Spleen (tissue), 11 donors: ENCODE results near the gene SCUBE1. TPM values are rescaled to one million over a fixed set of nuclear protein-coding genes. Genes with fewer than 3 reads are reported as not detected.
A peak's percentile ranks its signal among the peaks of the same experiment; 100 is the strongest.

ENCODE experiments used
- DNase-seq: peaks from one replicate; pipeline ENCODE4 v3.0.0-alpha.2; 2020
- H3K27ac ChIP-seq, 8 donors: fragments of 200-600 bp; sonication (generic) in 7 of 8; 1 replicate in 4 of 8; 2 replicates in 4 of 8; pipeline versions ENCODE4 v1.5.0 to v1.8.0; 2016 to 2021; ENCODE audit warnings: inconsistent platforms in 4 of 8, mild to moderate bottlenecking in 4 of 8, moderate library complexity in 1 of 8
- H3K27me3 ChIP-seq, 7 donors: fragments of 200-600 bp; sonication (generic) in 6 of 7; replicated peaks in 1 of 7; 1 replicate in 4 of 7; 2 replicates in 3 of 7; pipeline versions ENCODE4 v1.5.0 to v1.8.0; 2016 to 2021; ENCODE audit warnings: inconsistent platforms in 3 of 7, mild to moderate bottlenecking in 1 of 7
- H3K36me3 ChIP-seq, 6 donors: fragments of 200-600 bp; sonication (generic) in 5 of 6; 1 replicate in 4 of 6; 2 replicates in 2 of 6; pipeline versions ENCODE4 v1.5.0 to v1.8.0; 2016 to 2021; ENCODE audit warnings: inconsistent platforms in 2 of 6
- H3K4me1 ChIP-seq, 6 donors: fragments of 200-600 bp; sonication (generic) in 5 of 6; 1 replicate in 3 of 6; 2 replicates in 3 of 6; pipeline versions ENCODE4 v1.5.0 to v1.8.0; 2016 to 2021; ENCODE audit warnings: inconsistent platforms in 3 of 6
- H3K4me3 ChIP-seq, 8 donors: fragments of 200-600 bp; sonication (generic) in 7 of 8; 1 replicate in 4 of 8; 2 replicates in 4 of 8; pipeline versions ENCODE4 v1.5.0 to v1.8.0; 2016 to 2021; ENCODE audit warnings: inconsistent platforms in 4 of 8, mild to moderate bottlenecking in 4 of 8, moderate library complexity in 2 of 8
- H3K9me3 ChIP-seq, 8 donors: fragments of 200-600 bp; sonication (generic) in 7 of 8; 1 replicate in 4 of 8; 2 replicates in 4 of 8; pipeline versions ENCODE4 v1.5.0 to v1.8.0; 2016 to 2021; ENCODE audit warnings: inconsistent platforms in 4 of 8
- CTCF ChIP-seq, 11 experiments: fragments of 200-600 bp in 7 of 11; fragments of 450-650 bp in 4 of 11; sonication (generic) in 4 of 11; IDR thresholded peaks in 8 of 11; conservative IDR thresholded peaks in 3 of 11; 1 replicate in 7 of 11; 2 replicates in 4 of 11; pipeline versions ENCODE4 v1.4.0 to v1.8.0; 2016 to 2021; ENCODE audit warnings: antibody characterized with exemption in 11 of 11, inconsistent platforms in 4 of 11, mild to moderate bottlenecking in 1 of 11
- POLR2A ChIP-seq, 3 donors: fragments of 450-650 bp; IDR thresholded peaks; one replicate each; pipeline ENCODE4 v1.5.1; 2017; ENCODE audit warnings: antibody characterized with exemption in 3 of 3, mild to moderate bottlenecking in 1 of 3
- POLR2AphosphoS5 ChIP-seq, 3 donors: sonication (generic); formaldehyde crosslinking; IDR thresholded peaks; one replicate each; pipeline ENCODE4 v1.5.1; 2017; ENCODE audit warnings: antibody characterized with exemption in 3 of 3
- WGBS, 5 donors: extraction: QIAGEN DNeasy Blood & Tissue Kit in 3 of 5; methylation state at CpG; one replicate each; pipeline versions ENCODE4 v1.1.5 to v1.1.7; 2013 to 2018; 5-methylcytosine and 5-hydroxymethylcytosine counted together
- intact Hi-C: fragments of 100-400 bp; cut with DNase I; formaldehyde crosslinking; loops from one replicate; pipeline ENCODE4 v1.15.0; 2023; ENCODE audit warnings: low total_unique reads
- polyA plus RNA-seq, 3 donors: library from polyadenylated mRNA; stranded (reverse); fragments of 200-250 nt; gene quantifications; one replicate each; pipeline ENCODE4 v1.2.1, GENCODE V29; 2013
- total RNA-seq, 7 donors: library from RNA; depleted of rRNA in 3 of 7; stranded (reverse); fragments of >200 nt in 3 of 7; fragmentation: NEBNext Ultra II Directional in 4 of 7; extraction: Animal tissue kit (Norgen Biotek cat#: 25700) in 4 of 7; gene quantifications; one replicate each; pipeline versions ENCODE4 v1.1.0 to v1.2.1, GENCODE V29; 2016 to 2021
- donor health status: healthy with polysubstance abuse.
- donor health status: DM: no; HTN: no; CAD: no; lungs with moderate emphysema.
- donor health status: DM: no; HTN: no; CAD: no.
- donor health status: Bipolar disorder and iron deficiency.
- donor health status: healthy.
- donor health status: DM: no; HTN: no; CAD: no.
- donor health status: DM: yes; HTN: yes; CAD: no.

SCUBE1 gene
- total and polyA plus RNA-seq, 10 donors = 0.46 to 43.5 (median 15.9) TPM

GRCh38 chr22:43183496-43184277, 159.5 kb downstream of the SCUBE1 start:
- Histone ChIP-seq H3K4me3 (no peak overlapping the region), H3K9me3 (no peaks in the 10 kb centered on the region), H3K36me3 (peaks cover 0 to 41% (median 19%) of the 10 kb centered on the region in 6 donors), H3K27ac (peak overlapping the region in 4 of 8 donors; percentile 28 to 55 (median 30)), H3K27me3 (no peaks in the 10 kb centered on the region), H3K4me1 (peaks cover 11 to 49% (median 39%) of the 10 kb centered on the region in 6 donors)
- intact Hi-C loops = no loop called here
- no peak for DNase-seq
- WGBS, 5 donors = 61 to 71% (median 67%) methylated on average over 12 of the region's 12 CpGs
- no peak for TF ChIP-seq POLR2A (IDR thresholded peaks at IDR 0.05)
- peak in 2 of 3 donors; percentile 39 to 43 for TF ChIP-seq POLR2AphosphoS5 (IDR thresholded peaks at IDR 0.05)

DNA sequence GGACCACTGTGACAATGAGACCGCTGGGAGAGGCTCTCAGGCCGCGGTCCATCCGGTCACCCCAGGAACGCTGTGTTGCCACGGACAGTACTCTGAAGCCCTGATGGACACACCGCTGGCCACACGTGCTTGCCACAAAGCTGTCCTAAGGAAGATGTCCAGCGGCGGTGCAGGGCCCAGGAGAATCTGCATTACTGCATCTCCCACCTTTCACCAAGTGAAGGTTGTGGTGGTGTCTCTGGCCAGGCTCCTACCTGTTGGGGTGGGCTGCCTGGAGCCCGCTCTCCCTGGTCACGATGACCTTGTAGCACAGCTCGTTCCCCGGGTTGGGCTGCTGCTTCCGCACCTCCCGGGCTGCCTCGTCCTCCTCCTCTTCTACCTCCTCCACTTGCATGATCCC, 160.4 kb downstream of the SCUBE1 start:
- Histone ChIP-seq H3K9me3 (no peaks in the 10 kb centered on the region), H3K4me1 (peaks cover 9 to 43% (median 33%) of the 10 kb centered on the region in 6 donors), H3K27me3 (no peaks in the 10 kb centered on the region), H3K27ac (peak overlapping the region in 2 of 8 donors; percentile 28 to 31), H3K4me3 (no peak overlapping the region), H3K36me3 (peaks cover 0 to 49% (median 21%) of the 10 kb centered on the region in 6 donors)
- DNase-seq = no peak
- intact Hi-C loops = no loop called here
- WGBS, 5 donors = 92 to 97% (median 93%) methylated on average over 14 to 17 of the region's 17 CpGs
- TF ChIP-seq POLR2AphosphoS5 (IDR thresholded peaks at IDR 0.05) (no peak), POLR2A (IDR thresholded peaks at IDR 0.05) (no peak), CTCF (IDR thresholded peaks at IDR 0.05 in 8 of 11, conservative IDR thresholded peaks at IDR 0.05 in 3 of 11) (no peak)

DNA sequence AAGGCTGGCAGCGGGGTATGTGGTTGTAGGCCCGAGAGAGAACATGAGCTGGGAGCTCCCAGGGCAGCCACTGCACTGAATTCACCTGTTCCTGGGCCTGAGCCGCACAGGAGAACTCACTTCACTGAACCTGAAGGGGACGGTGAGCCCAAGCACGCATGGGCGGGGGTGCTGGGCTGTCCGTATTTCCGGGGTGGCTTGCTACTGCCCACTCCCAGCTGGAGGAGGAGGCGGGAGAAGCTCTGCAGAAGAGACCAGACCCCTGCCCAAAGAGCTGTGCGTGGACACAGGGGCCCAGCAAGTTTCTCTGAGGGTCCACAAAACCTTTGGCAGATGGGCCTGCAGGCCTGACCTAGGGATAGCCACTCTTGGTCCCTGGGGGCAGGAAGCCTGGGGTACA, 161.1 kb downstream of the SCUBE1 start:
- Histone ChIP-seq H3K9me3 (no peaks in the 10 kb centered on the region), H3K4me1 (peaks cover 9 to 41% (median 32%) of the 10 kb centered on the region in 6 donors), H3K27ac (no peak overlapping the region), H3K4me3 (no peak overlapping the region), H3K36me3 (peaks cover 0 to 55% (median 23%) of the 10 kb centered on the region in 6 donors), H3K27me3 (no peaks in the 10 kb centered on the region)
- TF ChIP-seq POLR2A (IDR thresholded peaks at IDR 0.05) (no peak), POLR2AphosphoS5 (IDR thresholded peaks at IDR 0.05) (no peak), CTCF (IDR thresholded peaks at IDR 0.05 in 8 of 11, conservative IDR thresholded peaks at IDR 0.05 in 3 of 11) (no peak)
- intact Hi-C loops = no loop called here
- DNase-seq = no peak
- 94 to 99% (median 96%) methylated on average over 8 to 10 of the region's 10 CpGs for WGBS, 5 donors

DNA sequence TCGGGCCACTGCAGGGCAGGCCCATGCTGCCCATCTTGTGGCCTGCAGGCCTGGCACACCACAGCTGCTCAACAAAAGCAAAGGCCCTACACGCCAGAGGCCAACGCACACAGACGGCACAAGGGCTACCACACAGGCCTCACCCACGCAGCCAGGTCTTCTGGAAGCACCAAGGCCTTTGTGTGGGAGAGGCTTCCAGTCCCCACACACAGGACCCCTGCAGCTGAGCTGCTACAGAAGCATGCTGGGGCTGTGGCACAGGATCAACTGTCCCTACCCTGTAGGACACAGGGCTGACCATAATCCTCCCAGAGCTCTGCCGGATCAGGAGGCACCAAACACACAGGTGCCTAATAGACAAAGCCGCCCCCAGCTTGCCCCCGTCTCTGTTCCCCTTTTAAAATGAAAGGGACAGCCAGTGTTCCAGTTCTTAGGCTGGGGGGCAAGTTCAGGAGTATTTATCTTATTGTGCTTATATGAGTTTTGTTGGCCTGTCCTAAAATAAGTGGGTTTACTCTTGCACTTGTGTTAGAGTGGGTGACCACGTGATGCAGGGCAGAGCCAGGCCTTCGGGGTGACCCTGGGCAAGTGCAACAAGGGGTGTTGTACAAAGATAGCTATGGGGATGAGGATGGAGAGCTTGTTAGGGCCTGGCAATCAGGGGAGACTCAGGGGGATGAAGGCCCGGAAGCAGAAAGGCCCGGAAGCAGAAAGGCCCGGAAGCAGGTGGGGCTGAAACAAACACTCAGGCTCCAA, 161.7 kb downstream of the SCUBE1 start:
- no peak for TF ChIP-seq POLR2AphosphoS5 (IDR thresholded peaks at IDR 0.05)
- TF ChIP-seq CTCF (IDR thresholded peaks at IDR 0.05 in 8 of 11, conservative IDR thresholded peaks at IDR 0.05 in 3 of 11) = no peak
- no peak for TF ChIP-seq POLR2A (IDR thresholded peaks at IDR 0.05)
- H3K27me3 ChIP-seq = no peaks in the 10 kb centered on the region
- no peaks in the 10 kb centered on the region for H3K9me3 ChIP-seq
- no peak overlapping the region for H3K27ac ChIP-seq
- no peak for DNase-seq
- WGBS, 5 donors = 86 to 95% (median 91%) methylated on average over 6 to 13 of the region's 13 CpGs
- intact Hi-C loops = no loop called here
- no peak overlapping the region for H3K4me3 ChIP-seq
- peaks cover 9 to 38% (median 31%) of the 10 kb centered on the region in 6 donors for H3K4me1 ChIP-seq
- peaks cover 0 to 61% (median 23%) of the 10 kb centered on the region in 6 donors for H3K36me3 ChIP-seq
